CD14-positive monocyte (primary cell): ENCODE results near the gene YWHAE. TPM values are rescaled to one million over a fixed set of nuclear protein-coding genes. Genes with fewer than 3 reads are reported as not detected.

ENCODE experiments used
- DNase-seq, 3 donors: peaks; one replicate each; pipeline ENCODE4 v3.0.0-alpha.2; 2011 to 2022
- H2AFZ ChIP-seq: 2 replicates; pipeline ENCODE4 v1.6.0; 2012; ENCODE audit warnings: mild to moderate bottlenecking, low read depth, low read length, inconsistent platforms; ENCODE audit not compliant: insufficient read depth, poor library complexity, severe bottlenecking
- H3K27ac ChIP-seq, 2 donors: 1 replicate in 1 of 2; 2 replicates in 1 of 2; pipeline ENCODE4 v1.5.1; 2012 to 2013; ENCODE audit warnings: low read length in 2 of 2, control low read depth in 1 of 2, inconsistent platforms in 1 of 2, low read depth in 1 of 2, mild to moderate bottlenecking in 1 of 2
- H3K27me3 ChIP-seq, 2 donors: one replicate each; pipeline versions ENCODE4 v1.6.0 to v1.6.1; 2011 to 2013; ENCODE audit warnings: low read length in 2 of 2; ENCODE audit not compliant: control insufficient read depth in 2 of 2, insufficient read depth in 2 of 2
- H3K36me3 ChIP-seq, 2 donors: replicated peaks in 1 of 2; 1 replicate in 1 of 2; 2 replicates in 1 of 2; pipeline versions ENCODE4 v1.5.1 to v1.6.1; 2012 to 2013; ENCODE audit warnings: low read length in 2 of 2, control low read depth in 1 of 2, inconsistent platforms in 1 of 2, mild to moderate bottlenecking in 1 of 2; ENCODE audit not compliant: insufficient read depth in 2 of 2, control insufficient read depth in 1 of 2
- H3K4me1 ChIP-seq, 2 donors: 1 replicate in 1 of 2; 2 replicates in 1 of 2; pipeline versions ENCODE4 v1.5.1 to v1.6.1; 2012 to 2013; ENCODE audit warnings: low read length in 2 of 2, control low read depth in 1 of 2, inconsistent platforms in 1 of 2, mild to moderate bottlenecking in 1 of 2, moderate library complexity in 1 of 2; ENCODE audit not compliant: insufficient read depth in 2 of 2, control insufficient read depth in 1 of 2
- H3K4me2 ChIP-seq: replicated peaks from 2 replicates; pipeline ENCODE3; 2012; ENCODE audit warnings: low read length, moderate library complexity, mild to moderate bottlenecking; ENCODE audit not compliant: poor library complexity, severe bottlenecking; ENCODE audit errors: extremely low read depth
- H3K4me3 ChIP-seq, 3 experiments: fragments of 200-600 bp in 1 of 3; sonication (generic) in 1 of 3; replicated peaks in 1 of 3; 1 replicate in 2 of 3; 2 replicates in 1 of 3; pipeline ENCODE4 v1.5.1; 2011 to 2013; ENCODE audit warnings: low read length in 3 of 3, mild to moderate bottlenecking in 3 of 3, control low read depth in 2 of 3, low read depth in 2 of 3, inconsistent platforms in 1 of 3, moderate library complexity in 1 of 3
- H3K79me2 ChIP-seq: 2 replicates; pipeline ENCODE4 v1.6.0; 2012; ENCODE audit warnings: mild to moderate bottlenecking, control low read depth, inconsistent platforms, low read length, moderate library complexity; ENCODE audit not compliant: insufficient read depth
- H3K9ac ChIP-seq: 2 replicates; pipeline ENCODE4 v1.6.0; 2017; ENCODE audit warnings: low read length, mild to moderate bottlenecking; ENCODE audit not compliant: insufficient read depth, poor library complexity, severe bottlenecking
- H3K9me3 ChIP-seq, 2 donors: replicated peaks in 1 of 2; 1 replicate in 1 of 2; 2 replicates in 1 of 2; pipeline versions ENCODE4 v1.5.1 to v1.6.1; 2012 to 2013; ENCODE audit warnings: low read length in 2 of 2, control low read depth in 1 of 2; ENCODE audit not compliant: control insufficient read depth in 1 of 2, insufficient read depth in 1 of 2
- H4K20me1 ChIP-seq: 2 replicates; pipeline ENCODE4 v1.6.0; 2012; ENCODE audit warnings: mild to moderate bottlenecking, low read length, control low read depth, moderate library complexity; ENCODE audit not compliant: insufficient read depth
- H3K27ac Mint-ChIP-seq, 7 donors: one replicate each; pipeline ENCODE4 v1.8.0; 2020; ENCODE audit warnings: mild to moderate bottlenecking in 7 of 7, mixed read lengths in 7 of 7, moderate library complexity in 6 of 7, inconsistent platforms in 2 of 7
- H3K27me3 Mint-ChIP-seq, 3 donors: one replicate each; pipeline ENCODE4 v1.8.0; 2021 to 2022; ENCODE audit warnings: low read depth in 3 of 3, mild to moderate bottlenecking in 3 of 3, mixed read lengths in 3 of 3, moderate library complexity in 3 of 3, inconsistent platforms in 1 of 3
- H3K36me3 Mint-ChIP-seq, 2 donors: one replicate each; pipeline ENCODE4 v1.8.0; 2020; ENCODE audit warnings: mixed read lengths in 2 of 2, inconsistent platforms in 1 of 2, mild to moderate bottlenecking in 1 of 2
- H3K4me1 Mint-ChIP-seq: one replicate; pipeline ENCODE4 v1.8.0; 2020; ENCODE audit warnings: mild to moderate bottlenecking, mixed read lengths
- H3K4me3 Mint-ChIP-seq, 2 donors: one replicate each; pipeline ENCODE4 v1.8.0; 2020; ENCODE audit warnings: mild to moderate bottlenecking in 2 of 2, mixed read lengths in 2 of 2, moderate library complexity in 1 of 2
- H3K9me3 Mint-ChIP-seq, 7 donors: one replicate each; pipeline ENCODE4 v1.8.0; 2020 to 2022; ENCODE audit warnings: mixed read lengths in 7 of 7, mild to moderate bottlenecking in 6 of 7, moderate library complexity in 6 of 7, inconsistent platforms in 2 of 7
- CTCF ChIP-seq: fragments of 200-600 bp; IDR thresholded peaks from one replicate; pipeline ENCODE4 v1.8.0; 2022; ENCODE audit warnings: antibody characterized with exemption, mild to moderate bottlenecking
- WGBS: methylation state at CpG from one replicate; pipeline ENCODE4 v1.1.5; 2013; ENCODE audit warnings: missing lambda C conversion rate; ENCODE audit not compliant: insufficient coverage; 5-methylcytosine and 5-hydroxymethylcytosine counted together
- intact Hi-C, 2 donors: fragments of 100-400 bp; cut with micrococcal nuclease; formaldehyde crosslinking; loops; one replicate each; pipeline versions ENCODE4 v1.15.0 to v1.15.1; 2023
- polyA plus RNA-seq, 3 donors: library from polyadenylated mRNA; depleted of rRNA in 1 of 3; unstranded in 2 of 3; stranded (reverse) in 1 of 3; fragments of 300-500 nt in 2 of 3; fragments of >200 nt in 1 of 3; fragmentation: Illumina TruSeq in 2 of 3; gene quantifications; 1 replicate in 2 of 3; 2 replicates in 1 of 3; pipeline ENCODE4 v1.2.3, GENCODE V29; 2012 to 2021

Gene YWHAE
- polyA plus RNA-seq, 3 donors = 165 to 185 (median 168) TPM

DNA sequence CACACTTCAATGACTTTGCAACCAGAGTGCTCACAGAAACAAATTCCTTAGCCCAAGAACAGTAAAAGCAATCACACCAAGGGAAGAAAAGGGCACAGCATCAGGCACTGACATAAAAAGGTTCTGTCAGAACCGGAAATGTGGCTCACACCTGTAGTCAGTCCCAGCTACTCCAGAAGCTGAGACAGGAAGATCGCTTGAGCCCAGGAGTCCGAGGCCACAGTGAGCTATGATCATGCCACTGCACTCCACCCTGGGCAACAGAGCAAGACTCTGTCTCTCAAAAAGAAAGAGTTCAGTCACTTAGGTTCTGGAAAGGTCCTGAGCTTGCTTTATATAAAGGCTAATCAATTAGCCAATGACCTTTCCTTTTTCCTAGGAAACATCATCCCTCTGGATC, 22.7 kb downstream of the YWHAE start:
- Histone ChIP-seq H3K79me2 (peaks cover 100% of the 10 kb centered on the region), H3K4me3 (no peak overlapping the region), H3K9me3 (no peaks in the 10 kb centered on the region), H4K20me1 (peaks cover 100% of the 10 kb centered on the region), H3K9ac (no peak overlapping the region), H3K27ac (no peak overlapping the region), H3K36me3 (peaks cover 7 to 37% of the 10 kb centered on the region in 2 donors), H3K4me1 (peaks cover 0 to 4% of the 10 kb centered on the region in 2 donors), H2AFZ (no peak overlapping the region), H3K4me2 (no peak overlapping the region), H3K27me3 (no peaks in the 10 kb centered on the region)
- Mint-ChIP-seq H3K36me3 (peaks cover 10 to 43% of the 10 kb centered on the region in 2 donors), H3K4me3 (no peak overlapping the region), H3K27me3 (no peaks in the 10 kb centered on the region), H3K27ac (peak overlapping the region in 2 of 7 donors; percentile 40 to 46), H3K9me3 (no peaks in the 10 kb centered on the region), H3K4me1 (peaks cover 55% of the 10 kb centered on the region)
- intact Hi-C loops = no loop called here
- no peak for DNase-seq
- no peak for TF ChIP-seq CTCF
- 83% methylated on average over 2 of the region's 3 CpGs for WGBS

DNA sequence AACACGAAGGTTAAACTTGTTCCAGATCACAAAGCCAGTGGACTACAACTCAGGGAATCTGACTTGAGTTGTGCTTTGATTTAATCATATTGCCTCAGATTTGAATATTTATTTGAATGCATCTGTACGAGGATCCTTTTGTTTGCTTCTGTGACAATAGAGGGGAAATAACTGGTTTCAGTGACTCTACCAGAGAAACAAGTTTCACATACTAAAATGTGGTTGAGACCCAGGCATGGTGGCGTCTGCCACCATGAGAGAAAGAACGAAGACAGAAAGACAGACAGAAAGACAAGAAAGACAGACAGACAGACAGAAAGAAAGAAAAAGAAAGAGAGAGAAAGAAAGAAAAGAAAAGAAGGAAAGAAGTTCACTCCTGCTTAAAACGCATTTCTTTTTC, 24.0 kb downstream of the YWHAE start:
- H3K79me2 ChIP-seq = peaks cover 100% of the 10 kb centered on the region
- H3K4me2 ChIP-seq = no peak overlapping the region
- H3K9me3 ChIP-seq = no peaks in the 10 kb centered on the region
- peaks cover 100% of the 10 kb centered on the region for H4K20me1 ChIP-seq
- H3K9me3 Mint-ChIP-seq = no peaks in the 10 kb centered on the region
- no CpG with 5 or more reads among the region's 5 CpGs for WGBS
- no peaks in the 10 kb centered on the region for H3K27me3 ChIP-seq
- H3K36me3 ChIP-seq = peaks cover 7 to 41% of the 10 kb centered on the region in 2 donors
- H3K27ac ChIP-seq = peak overlapping the region in 1 of 2 donors; percentile 48
- H3K4me1 Mint-ChIP-seq = peaks cover 47% of the 10 kb centered on the region
- no peak overlapping the region for H2AFZ ChIP-seq
- H3K27ac Mint-ChIP-seq = peak overlapping the region in 5 of 7 donors; percentile 8 to 88 (median 67)
- intact Hi-C loops = no loop called here
- H3K27me3 Mint-ChIP-seq = no peaks in the 10 kb centered on the region
- no peak for TF ChIP-seq CTCF
- no peaks in the 10 kb centered on the region for H3K4me1 ChIP-seq
- H3K4me3 Mint-ChIP-seq = no peak overlapping the region
- DNase-seq = no peak
- H3K9ac ChIP-seq = no peak overlapping the region
- no peak overlapping the region for H3K4me3 ChIP-seq
- H3K36me3 Mint-ChIP-seq = peaks cover 12 to 39% of the 10 kb centered on the region in 2 donors
